H4 (cell line): ENCODE data around the gene SPDYE17. TPM values are rescaled to one million over a fixed set of nuclear protein-coding genes. Genes with fewer than 3 reads are reported as not detected.
"Not testable (repeated sequence)": the region's sequence is repeated elsewhere in the genome, so short reads cannot be mapped to it uniquely, and the experiment has no call there.

Experiments used
- DNase-seq: peaks from one replicate; pipeline ENCODE4 v3.0.0-alpha.2; 2015; ENCODE audit warnings: low spot score
- total RNA-seq: library from RNA; depleted of rRNA; stranded (reverse); fragments of >200 nt; shearing (Covaris generic); gene quantifications from 2 replicates; pipeline ENCODE4 v1.2.3, GENCODE V29; 2014

SPDYE17 gene
- total RNA-seq, 1 experiment from 2014 or later: not detected

- DNase-seq: peak; percentile 20
Measured at GRCh38 chr7:76998764-76999450, 33.3 kb downstream of the SPDYE17 start.

- no peak for DNase-seq
Measured at GRCh38 chr7:76998285-76998589, 33.9 kb downstream of the SPDYE17 start.

- peak; percentile 27 for DNase-seq
Measured at GRCh38 chr7:76997381-76998284, 34.5 kb downstream of the SPDYE17 start.

- DNase-seq: not testable (repeated sequence)
Measured at GRCh38 chr7:76996932-76997331, 35.2 kb downstream of the SPDYE17 start.

- not testable (repeated sequence) for DNase-seq
Measured at GRCh38 chr7:76994286-76994685, 37.9 kb downstream of the SPDYE17 start.

GRCh38 chr7:76993831-76994230 lies 38.3 kb downstream of the SPDYE17 start:
- DNase-seq: not testable (repeated sequence)

GRCh38 chr7:76992871-76993270 lies 39.3 kb downstream of the SPDYE17 start:
- DNase-seq: not testable (repeated sequence)

- DNase-seq: not testable (repeated sequence)
Measured at GRCh38 chr7:76992204-76992603, 40.0 kb downstream of the SPDYE17 start.

- not testable (repeated sequence) for DNase-seq
Measured at GRCh38 chr7:76990202-76990601, 42.0 kb downstream of the SPDYE17 start.

- DNase-seq: not testable (repeated sequence)
Measured at GRCh38 chr7:76985924-76986717, 46.0 kb downstream of the SPDYE17 start.

- DNase-seq: not testable (repeated sequence)
Measured at GRCh38 chr7:76984784-76985136, 47.4 kb downstream of the SPDYE17 start.

- not testable (repeated sequence) for DNase-seq
Measured at GRCh38 chr7:76983937-76984783, 48.0 kb downstream of the SPDYE17 start.

- not testable (repeated sequence) for DNase-seq
Measured at GRCh38 chr7:76983333-76983732, 48.8 kb downstream of the SPDYE17 start.

- DNase-seq: not testable (repeated sequence)
Measured at GRCh38 chr7:76982501-76982900, 49.7 kb downstream of the SPDYE17 start.

- DNase-seq: not testable (repeated sequence)
Measured at GRCh38 chr7:76981187-76981970, 50.8 kb downstream of the SPDYE17 start.

GRCh38 chr7:76980576-76980975 lies 51.6 kb downstream of the SPDYE17 start:
- DNase-seq: not testable (repeated sequence)

GRCh38 chr7:76977761-76978367 lies 54.3 kb downstream of the SPDYE17 start:
- DNase-seq: not testable (repeated sequence)

GRCh38 chr7:76974793-76975579 lies 57.2 kb downstream of the SPDYE17 start:
- not testable (repeated sequence) for DNase-seq

GRCh38 chr7:76974336-76974735 lies 57.8 kb downstream of the SPDYE17 start:
- DNase-seq: not testable (repeated sequence)
